HEK293T (cell line): ENCODE results near the gene CCL21.

Experiments used
- FOXA1 ChIP-seq: fragments of 450-650 bp; IDR thresholded peaks from 2 replicates; pipeline ENCODE4 v1.6.1; 2016; ENCODE audit warnings: mild to moderate bottlenecking
- FOXK2 ChIP-seq: fragments of 450-650 bp; IDR thresholded peaks from 2 replicates; pipeline ENCODE4 v1.6.1; 2016; ENCODE audit warnings: mild to moderate bottlenecking
- LEF1 ChIP-seq: fragments of 450-650 bp; IDR thresholded peaks from 2 replicates; pipeline ENCODE4 v1.6.1; 2017; ENCODE audit warnings: mild to moderate bottlenecking, borderline replicate concordance
- PKNOX1 ChIP-seq: fragments of 450-650 bp; IDR thresholded peaks from 2 replicates; pipeline ENCODE4 v1.6.1; 2016
- SP1 ChIP-seq: fragments of 450-650 bp; IDR thresholded peaks from 2 replicates; pipeline ENCODE4 v1.6.1; 2017

GRCh38 chr9:34686231-34686630 lies 23.7 kb downstream of the CCL21 start:
- TF ChIP-seq FOXK2 (no peak), FOXA1 (no peak), PKNOX1 (no peak), LEF1 (no peak), SP1 (no peak)
